ENCODE data around the gene NRG2. TPM values are rescaled to one million over a fixed set of nuclear protein-coding genes. Genes with fewer than 3 reads are reported as not detected.

The NRG2 gene
- total RNA-seq, 6 donors from 2014 or later: 0.46 to 4.2 (median 1.5) TPM

DNA sequence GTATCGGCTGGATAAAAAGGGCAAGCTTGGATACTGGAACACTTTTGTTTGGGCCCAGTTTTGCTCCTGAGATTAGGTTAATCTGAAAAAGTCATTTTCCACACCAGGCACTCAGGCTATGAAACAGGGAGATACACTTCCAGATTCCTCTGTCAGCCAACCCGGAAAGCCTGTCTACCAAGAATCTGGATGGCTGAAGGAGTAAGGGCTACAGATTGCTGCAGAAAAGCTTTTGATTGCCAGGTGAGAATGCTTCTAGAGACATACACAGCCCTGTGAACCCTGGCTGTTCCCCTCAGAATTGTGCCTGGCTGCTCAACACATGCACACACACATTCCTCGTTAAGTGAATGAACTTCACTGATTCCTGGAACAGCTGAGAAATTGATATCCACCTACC lies 133.1 kb downstream of the NRG2 start:
- 82 to 91% methylated on average over 3 of the region's 3 CpGs for WGBS, 2 donors
- Histone ChIP-seq H3K9me3 (no peaks in the 10 kb centered on the region), H3K4me3 (no peak overlapping the region), H3K36me3 (no peaks in the 10 kb centered on the region), H3K4me1 (peaks cover 0 to 3% (median 2%) of the 10 kb centered on the region in 4 donors), H3K27ac (no peak overlapping the region), H3K27me3 (peaks cover 0 to 4% (median 1%) of the 10 kb centered on the region in 4 donors)
- no peak for TF ChIP-seq POLR2AphosphoS5 (IDR thresholded peaks at IDR 0.05)
- TF ChIP-seq, protein P1, sequence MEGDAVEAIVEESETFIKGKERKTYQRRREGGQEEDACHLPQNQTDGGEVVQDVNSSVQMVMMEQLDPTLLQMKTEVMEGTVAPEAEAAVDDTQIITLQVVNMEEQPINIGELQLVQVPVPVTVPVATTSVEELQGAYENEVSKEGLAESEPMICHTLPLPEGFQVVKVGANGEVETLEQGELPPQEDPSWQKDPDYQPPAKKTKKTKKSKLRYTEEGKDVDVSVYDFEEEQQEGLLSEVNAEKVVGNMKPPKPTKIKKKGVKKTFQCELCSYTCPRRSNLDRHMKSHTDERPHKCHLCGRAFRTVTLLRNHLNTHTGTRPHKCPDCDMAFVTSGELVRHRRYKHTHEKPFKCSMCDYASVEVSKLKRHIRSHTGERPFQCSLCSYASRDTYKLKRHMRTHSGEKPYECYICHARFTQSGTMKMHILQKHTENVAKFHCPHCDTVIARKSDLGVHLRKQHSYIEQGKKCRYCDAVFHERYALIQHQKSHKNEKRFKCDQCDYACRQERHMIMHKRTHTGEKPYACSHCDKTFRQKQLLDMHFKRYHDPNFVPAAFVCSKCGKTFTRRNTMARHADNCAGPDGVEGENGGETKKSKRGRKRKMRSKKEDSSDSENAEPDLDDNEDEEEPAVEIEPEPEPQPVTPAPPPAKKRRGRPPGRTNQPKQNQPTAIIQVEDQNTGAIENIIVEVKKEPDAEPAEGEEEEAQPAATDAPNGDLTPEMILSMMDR (IDR thresholded peaks at IDR 0.05): no peak
- TF ChIP-seq POLR2A (IDR thresholded peaks at IDR 0.05): no peak
- no peak for TF ChIP-seq EP300 (IDR thresholded peaks at IDR 0.05)
- ATAC-seq (ENCODE audit: low FRiP score in 2 of 2) (no peak), DNase-seq (no peak)

DNA sequence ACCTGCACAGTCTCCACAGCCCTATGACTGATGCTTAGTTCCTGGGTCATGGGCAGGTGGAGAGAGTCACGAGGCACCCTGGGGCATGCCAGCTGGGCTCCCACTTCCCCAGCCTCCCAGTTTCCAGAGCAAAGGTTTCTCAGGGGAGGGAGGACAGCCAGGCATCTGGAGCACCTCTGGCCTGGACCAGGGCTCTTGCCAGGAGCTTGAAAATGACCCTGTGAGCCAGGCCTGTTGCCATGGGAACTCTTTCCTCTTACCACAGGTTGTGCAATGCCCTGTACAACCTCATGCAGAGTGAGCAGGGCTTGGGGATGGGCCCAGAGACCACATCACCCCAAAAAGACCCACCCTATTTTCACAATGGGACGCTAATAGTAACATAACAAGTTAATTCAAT lies 134.3 kb downstream of the NRG2 start:
- Histone ChIP-seq H3K36me3 (no peaks in the 10 kb centered on the region), H3K27me3 (peaks cover 0 to 16% (median 12%) of the 10 kb centered on the region in 4 donors), H3K27ac (no peak overlapping the region), H3K4me3 (no peak overlapping the region), H3K9me3 (no peaks in the 10 kb centered on the region), H3K4me1 (peaks cover 10 to 16% (median 15%) of the 10 kb centered on the region in 4 donors)
- TF ChIP-seq, protein P1 (IDR thresholded peaks at IDR 0.05): no peak
- TF ChIP-seq EP300 (IDR thresholded peaks at IDR 0.05) (no peak), POLR2AphosphoS5 (IDR thresholded peaks at IDR 0.05) (no peak), POLR2A (IDR thresholded peaks at IDR 0.05) (no peak)
- 70% methylated on average over 2 of the region's 2 CpGs for WGBS, 2 donors
- ATAC-seq (ENCODE audit: low FRiP score in 2 of 2) (no peak), DNase-seq (no peak)

DNA sequence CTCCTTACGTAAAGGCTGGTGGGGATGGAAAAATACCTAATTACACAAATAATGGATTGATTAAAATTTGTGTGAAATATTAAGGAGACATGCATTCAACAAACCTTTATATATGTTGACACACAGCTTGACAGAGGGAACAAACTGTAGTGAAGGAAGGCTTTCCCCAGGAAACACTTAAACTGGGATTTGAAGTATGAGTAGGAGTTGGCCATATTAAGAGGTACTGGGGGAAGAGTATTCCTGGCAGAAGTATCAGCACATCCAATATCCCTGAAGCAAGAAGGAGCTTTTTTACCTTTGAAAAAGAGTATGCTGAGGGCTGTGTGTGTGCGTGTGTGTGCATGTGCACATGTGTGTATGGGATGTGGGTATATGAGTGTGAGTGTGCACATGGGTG lies 136.4 kb downstream of the NRG2 start:
- 94 to 98% methylated on average over 2 of the region's 2 CpGs for WGBS, 2 donors

DNA sequence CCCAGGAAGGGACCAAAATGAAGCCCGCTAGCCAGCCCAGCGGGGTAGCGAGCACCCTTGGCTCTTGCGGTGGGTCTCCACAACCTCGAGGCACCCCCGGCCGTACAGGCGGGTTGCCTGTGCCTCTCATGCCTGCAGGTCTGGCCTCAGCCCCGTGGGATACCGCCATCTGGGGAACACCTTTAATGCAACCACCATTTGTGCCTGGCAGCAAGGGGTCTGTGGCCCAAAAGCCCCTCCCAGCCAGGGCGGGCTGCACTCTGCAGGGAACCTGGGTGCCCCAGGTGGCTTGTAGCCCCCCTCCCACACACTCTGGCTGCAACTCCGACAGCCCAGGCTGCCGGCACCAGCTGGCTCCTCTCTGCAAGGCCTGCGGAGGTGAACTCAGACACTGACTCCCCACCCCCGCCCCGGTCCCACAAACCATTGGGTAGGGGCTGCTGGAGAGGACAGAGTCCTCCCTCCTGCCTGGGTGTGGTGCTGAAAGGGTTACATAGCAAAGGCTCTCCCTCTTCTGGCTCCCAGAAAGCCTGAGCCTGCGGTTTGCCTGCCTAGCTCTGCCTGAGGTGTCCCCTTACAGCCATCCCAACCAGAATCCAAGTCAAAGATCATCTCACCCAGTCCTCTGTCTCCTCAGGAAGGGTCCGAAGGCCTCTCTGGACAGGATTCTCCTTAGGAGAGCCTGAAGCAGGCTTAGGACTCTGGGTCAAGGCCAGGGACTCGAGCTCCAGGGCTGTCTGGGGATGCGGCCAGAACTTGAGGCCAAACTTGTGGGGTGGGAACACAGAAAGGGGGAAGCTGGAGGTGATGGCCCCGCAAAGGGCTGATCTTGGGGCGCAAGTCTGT lies 138.1 kb downstream of the NRG2 start:
- DNase-seq: peak in 1 of 2 donors; percentile 56
- 31 to 39% methylated on average over 4 to 21 of the region's 22 CpGs for WGBS, 2 donors
- Histone ChIP-seq H3K36me3 (no peaks in the 10 kb centered on the region), H3K27ac (no peak overlapping the region), H3K9me3 (no peaks in the 10 kb centered on the region), H3K4me3 (peak overlapping the region in 2 of 4 donors; percentile 46 to 53), H3K27me3 (peaks cover 0 to 22% (median 15%) of the 10 kb centered on the region in 4 donors), H3K4me1 (peaks cover 15 to 21% (median 19%) of the 10 kb centered on the region in 4 donors)
- no peak for TF ChIP-seq POLR2A (IDR thresholded peaks at IDR 0.05)
- no peak for TF ChIP-seq POLR2AphosphoS5 (IDR thresholded peaks at IDR 0.05)
- TF ChIP-seq, protein P1 (IDR thresholded peaks at IDR 0.05): no peak
- TF ChIP-seq EP300 (IDR thresholded peaks at IDR 0.05): no peak
- ATAC-seq (ENCODE audit: low FRiP score in 2 of 2): peak in 1 of 2 donors; percentile 6

More for the DNA sequence above, 136.4 kb downstream of the NRG2 start:
- no peak overlapping the region for H3K27ac ChIP-seq
- ATAC-seq (ENCODE audit: low FRiP score in 2 of 2) (no peak), DNase-seq (no peak)
- H3K27me3 ChIP-seq: peaks cover 0 to 22% (median 15%) of the 10 kb centered on the region in 4 donors
- H3K9me3 ChIP-seq: no peaks in the 10 kb centered on the region
- H3K4me3 ChIP-seq: no peak overlapping the region
- TF ChIP-seq POLR2AphosphoS5 (IDR thresholded peaks at IDR 0.05) (no peak), POLR2A (IDR thresholded peaks at IDR 0.05) (no peak), EP300 (IDR thresholded peaks at IDR 0.05) (no peak)
- peaks cover 15 to 21% (median 19%) of the 10 kb centered on the region in 4 donors for H3K4me1 ChIP-seq
- H3K36me3 ChIP-seq: no peaks in the 10 kb centered on the region

DNA sequence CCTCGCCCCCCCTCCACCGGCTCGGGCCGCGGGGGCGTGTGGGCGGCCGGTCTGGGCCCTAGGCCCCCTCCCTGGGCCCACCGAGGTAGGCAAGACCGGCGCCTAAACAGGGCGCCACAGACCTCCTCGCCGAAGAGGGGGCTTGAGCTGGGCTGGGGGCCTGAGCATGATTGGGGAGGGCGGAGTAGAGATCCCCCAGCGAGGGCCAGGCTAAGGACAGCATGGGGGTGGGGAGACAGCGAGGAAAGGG lies 138.6 kb downstream of the NRG2 start:
- no peaks in the 10 kb centered on the region for H3K36me3 ChIP-seq
- no peaks in the 10 kb centered on the region for H3K9me3 ChIP-seq
- peak overlapping the region; percentile 16 to 53 (median 40) for H3K4me3 ChIP-seq
- TF ChIP-seq POLR2A (IDR thresholded peaks at IDR 0.05) (no peak), EP300 (IDR thresholded peaks at IDR 0.05) (no peak), POLR2AphosphoS5 (IDR thresholded peaks at IDR 0.05) (no peak)
- TF ChIP-seq, protein P1 (IDR thresholded peaks at IDR 0.05): no peak
- H3K27ac ChIP-seq: no peak overlapping the region
- H3K4me1 ChIP-seq: peaks cover 15 to 21% (median 19%) of the 10 kb centered on the region in 4 donors
- no peak for DNase-seq
- no peak for ATAC-seq (ENCODE audit: low FRiP score in 2 of 2)
- 7% methylated on average over 8 of the region's 17 CpGs; no CpG with 5 or more reads in 1 of the 2 donors for WGBS, 2 donors
- peaks cover 0 to 22% (median 15%) of the 10 kb centered on the region in 4 donors for H3K27me3 ChIP-seq
